ENCODE results near the gene PDCD10.

Gene PDCD10

DNA sequence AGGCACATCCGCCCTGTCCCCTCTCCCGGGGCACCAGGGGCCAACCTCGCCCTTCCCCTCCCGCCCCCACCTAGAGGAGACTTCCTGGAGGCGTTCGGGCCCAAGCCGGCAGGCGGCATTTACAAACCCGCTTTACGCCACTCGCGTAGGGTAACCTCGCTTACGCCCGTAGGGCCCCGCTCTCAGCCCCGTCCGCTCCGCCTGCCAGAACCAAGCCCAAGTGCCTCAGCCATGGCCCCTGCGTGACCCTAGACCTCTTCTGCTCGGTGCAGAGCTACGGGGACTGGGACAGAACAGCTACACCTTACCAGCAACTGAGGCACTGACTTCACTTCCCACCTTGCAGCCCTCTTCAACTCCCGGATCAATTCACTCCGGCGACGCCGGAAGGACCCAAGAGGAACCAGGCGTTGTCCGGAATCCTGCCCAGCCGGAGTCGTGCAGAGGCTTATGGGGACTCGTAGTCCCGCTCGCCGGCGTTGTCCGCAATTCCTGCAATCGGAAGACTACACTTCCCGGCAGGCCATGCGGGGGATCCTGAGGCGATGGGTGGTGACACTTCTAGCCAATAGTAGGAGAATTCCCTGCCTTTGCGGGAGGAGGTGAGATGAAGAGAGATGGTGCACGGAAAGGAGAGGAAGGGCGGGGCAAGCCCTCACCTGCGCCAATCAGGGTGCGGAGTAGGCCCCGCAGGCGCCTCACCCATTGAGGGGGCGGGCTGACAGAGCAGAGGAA lies at the start of gene PDCD10:
PDCD10 (minus strand) TSS at position 395 of the 735 bp plus-strand sequence. CDS start 14,735 bp downstream, outside the sequence.
- peak; percentile 98 for DNase-seq

DNA sequence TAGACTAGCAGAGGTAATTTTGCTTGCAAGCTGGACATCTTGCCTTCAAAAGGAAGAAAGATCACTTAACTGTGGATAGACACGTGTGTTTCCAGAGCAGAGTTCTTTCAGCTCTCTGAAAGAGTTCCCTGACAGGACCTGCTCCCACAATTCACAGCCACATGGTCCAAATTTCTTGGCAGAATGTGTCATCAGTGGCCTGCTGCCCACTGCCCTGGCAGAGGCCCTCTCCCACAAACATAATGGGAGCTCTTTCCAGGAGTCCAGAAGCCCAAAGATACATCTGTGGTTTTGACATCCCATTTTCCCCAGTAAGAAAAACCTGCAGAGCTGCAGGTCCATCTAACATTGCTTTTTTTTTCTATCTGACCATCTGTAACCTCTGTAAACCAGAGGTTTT lies 49.1 kb upstream of the PDCD10 start:
- DNase-seq = no peak

DNA sequence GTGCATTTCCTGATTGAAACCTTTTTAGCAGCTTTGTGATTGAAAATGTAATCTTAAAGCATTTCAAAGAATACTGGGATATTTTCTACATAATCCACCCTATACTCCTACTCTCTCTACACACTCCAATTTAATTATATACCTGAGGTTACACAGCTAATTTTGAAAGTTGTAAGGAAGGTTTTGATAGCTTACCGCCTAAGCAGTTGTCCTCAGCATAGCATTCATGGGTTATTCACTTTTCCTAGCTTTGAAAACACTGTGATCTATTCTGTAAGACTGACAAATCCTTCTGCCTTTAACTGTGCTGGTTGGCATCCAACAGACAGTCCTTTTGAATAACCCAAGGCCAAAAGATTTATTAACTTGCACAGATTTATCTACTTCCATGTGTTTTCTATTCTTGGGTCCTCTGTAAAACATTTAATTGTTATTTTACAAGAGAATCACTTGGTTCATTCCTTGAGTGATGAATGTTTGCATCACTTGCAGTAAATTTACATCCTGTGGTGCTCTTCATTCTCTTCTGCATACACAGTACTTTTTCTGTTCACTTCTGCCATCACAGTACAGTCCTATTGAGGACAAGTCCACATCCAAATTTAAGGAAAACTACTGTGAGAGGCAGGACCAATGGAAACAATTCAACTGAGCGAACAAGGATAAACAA lies 45.7 kb upstream of the PDCD10 start:
- DNase-seq = peak; percentile 25

DNA sequence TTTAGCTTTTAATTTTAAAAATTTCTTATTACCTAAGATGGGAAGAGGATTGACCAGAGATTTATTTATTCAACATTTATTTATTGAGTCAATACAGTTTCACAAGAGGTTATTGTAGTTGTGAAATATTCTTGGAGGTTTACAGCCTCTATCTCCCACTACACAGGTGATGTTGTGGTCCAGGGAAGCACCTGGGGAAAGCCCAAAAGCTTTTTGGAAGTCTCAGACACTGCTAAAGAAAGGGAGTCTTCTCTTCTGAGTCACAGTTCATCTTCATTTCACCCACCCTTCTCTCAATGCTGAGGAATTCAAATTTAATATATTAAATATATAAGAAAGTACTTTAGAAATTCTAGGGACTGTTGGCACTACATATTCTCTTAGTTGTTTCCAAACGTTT lies 42.7 kb upstream of the PDCD10 start:
- no peak for DNase-seq

DNA sequence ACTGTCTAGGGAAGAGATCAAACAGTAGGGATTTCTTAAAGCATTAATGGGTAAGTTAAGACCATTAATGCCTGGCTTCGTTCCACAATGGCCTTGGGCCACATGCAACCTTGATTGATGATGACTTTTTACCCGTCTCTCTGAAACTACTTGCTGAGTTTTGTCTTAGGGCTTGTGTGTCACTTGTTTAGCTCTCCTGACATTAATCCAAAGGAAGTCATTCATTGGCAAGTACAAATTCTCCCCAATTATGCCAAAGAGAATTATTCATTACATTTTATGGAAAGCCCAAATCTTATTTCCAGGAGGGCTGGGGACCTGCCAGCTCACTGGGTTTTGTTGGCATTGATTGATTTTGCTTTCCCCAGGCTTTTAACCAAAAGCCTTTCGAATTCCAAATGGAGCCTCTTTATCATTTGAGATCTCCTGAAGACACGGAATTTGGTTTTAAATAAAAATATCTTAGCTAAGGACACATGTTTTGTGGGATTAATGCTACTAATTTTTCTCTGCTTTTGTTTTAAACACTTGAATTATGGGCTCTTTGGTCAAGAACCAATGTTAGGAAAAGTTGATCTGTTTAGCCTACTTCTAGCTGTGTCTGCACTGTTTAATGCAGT lies 41.5 kb upstream of the PDCD10 start:
- DNase-seq = no peak

DNA sequence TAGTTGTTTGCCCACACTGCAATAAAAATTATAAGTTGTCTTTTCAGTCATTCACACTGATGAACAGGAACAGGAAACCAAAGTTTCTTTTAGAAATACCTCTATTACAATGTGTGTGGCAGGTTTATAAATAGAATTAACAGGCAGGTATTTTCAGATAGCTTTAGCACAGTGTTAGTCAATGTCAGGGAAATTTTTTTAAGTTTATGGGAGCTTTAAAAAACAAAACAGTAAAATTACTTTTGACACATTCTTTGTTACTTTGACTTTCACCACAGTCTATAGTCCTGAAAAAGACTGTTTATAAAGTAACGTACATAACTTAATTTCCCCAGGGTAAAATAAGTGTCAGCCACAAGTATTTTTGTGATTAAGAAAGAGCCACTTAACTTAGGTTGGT lies 38.9 kb upstream of the PDCD10 start:
- DNase-seq = no peak

DNA sequence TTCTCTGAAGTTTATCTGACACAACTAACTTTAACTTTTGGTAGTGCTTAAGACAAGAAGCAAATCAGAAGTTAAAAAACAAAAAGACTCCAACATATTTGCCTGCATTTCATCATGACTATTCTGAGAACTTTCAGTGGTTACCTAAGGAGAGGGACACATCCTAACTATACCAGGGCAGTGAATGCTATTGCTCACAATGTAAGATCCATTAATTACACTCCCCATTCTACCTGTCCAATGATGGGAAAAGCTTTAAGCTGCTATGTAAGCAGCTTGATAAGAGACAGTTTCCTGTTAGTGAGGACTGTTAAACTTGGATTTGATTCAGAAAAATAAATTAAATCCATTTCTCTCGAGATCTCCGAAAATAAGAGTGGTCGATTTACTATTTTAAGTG lies 38.3 kb upstream of the PDCD10 start:
- no peak for DNase-seq

DNA sequence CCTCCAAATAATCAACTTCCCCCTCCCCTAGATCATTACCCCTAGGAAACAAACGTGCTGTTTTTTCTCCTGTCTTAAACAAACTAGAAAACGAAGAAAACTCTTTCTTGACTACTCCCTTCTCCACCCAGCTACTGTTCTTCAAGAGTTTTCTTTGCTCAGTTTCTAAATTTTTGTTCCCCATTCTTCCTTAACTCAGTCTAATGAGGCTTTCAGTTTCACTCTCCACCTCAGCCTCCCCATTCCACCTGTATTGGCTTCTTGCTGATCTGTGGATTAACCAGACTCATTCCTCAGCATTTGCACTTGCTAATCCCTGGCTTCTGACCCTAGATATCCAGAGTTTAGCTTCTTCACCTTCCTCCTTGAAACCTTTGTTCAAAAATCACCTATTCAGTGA lies 27.6 kb upstream of the PDCD10 start:
- DNase-seq = no peak

DNA sequence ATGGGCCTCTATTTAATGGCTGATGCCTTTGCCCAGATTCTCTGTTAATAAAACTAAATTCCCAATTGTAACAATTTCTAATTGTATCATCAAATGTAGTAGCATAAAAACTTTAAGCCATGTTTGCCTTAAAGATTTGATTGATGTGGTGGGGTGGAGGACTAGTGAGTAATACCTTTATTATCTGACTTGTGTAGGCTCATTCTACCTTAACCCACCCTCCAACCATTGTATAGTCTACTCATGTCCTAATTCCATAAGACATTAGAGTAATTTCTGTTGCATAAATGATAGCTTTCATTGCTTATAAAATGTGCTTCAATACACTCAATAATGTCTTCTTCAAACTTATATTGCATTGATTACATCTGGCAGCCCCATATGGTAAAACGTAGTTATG lies 26.6 kb upstream of the PDCD10 start:
- DNase-seq = no peak

DNA sequence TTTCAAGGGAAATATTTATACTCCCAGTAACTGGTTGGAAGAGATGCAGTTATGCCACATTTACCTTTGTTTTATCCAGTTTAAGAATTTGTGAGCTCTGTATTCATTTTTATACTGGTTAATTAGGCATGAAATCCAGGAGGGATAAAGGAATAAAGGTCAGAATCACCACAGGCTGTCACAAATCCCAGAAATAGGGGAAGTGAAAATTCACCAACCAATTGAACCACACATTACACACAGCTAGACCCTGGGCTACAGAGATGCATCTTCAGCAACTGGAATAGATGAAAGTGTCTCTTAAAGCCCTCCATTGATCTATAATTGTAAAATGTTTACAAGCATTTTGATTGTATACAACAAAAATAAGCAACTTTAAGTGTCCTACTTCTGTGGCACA lies 19.4 kb upstream of the PDCD10 start:
- DNase-seq = no peak

DNA sequence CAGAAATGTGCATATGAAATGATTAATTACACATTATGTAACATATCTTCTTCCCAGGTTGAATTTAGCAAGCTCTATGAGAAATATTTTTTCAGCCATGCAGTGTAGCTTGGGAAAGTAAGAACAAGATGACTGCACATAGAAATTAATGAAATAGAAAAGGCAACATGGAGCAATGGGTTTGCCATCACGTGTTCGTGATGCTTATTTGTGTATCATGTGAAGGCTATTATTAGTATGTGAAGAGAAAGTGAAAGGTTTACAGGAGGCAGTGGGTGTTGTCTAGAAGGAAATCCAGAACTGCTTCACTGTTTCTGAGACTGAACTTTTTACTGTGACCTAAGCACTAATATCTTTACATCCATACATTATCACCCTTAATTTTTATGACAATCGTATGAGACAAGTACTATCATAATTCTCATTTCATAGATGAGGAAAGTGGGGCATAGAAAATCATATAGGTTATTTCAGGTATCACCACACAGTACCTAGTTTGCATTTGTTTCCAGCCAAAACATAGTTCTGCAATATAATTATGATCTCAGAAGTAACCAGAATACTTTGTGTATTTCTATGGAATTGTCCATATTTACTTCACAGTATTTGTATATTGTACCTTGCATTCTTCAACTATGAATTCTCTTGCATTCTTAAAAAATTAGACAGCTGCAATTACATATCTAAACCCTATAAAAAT lies 15.7 kb upstream of the PDCD10 start:
- no peak for DNase-seq

DNA sequence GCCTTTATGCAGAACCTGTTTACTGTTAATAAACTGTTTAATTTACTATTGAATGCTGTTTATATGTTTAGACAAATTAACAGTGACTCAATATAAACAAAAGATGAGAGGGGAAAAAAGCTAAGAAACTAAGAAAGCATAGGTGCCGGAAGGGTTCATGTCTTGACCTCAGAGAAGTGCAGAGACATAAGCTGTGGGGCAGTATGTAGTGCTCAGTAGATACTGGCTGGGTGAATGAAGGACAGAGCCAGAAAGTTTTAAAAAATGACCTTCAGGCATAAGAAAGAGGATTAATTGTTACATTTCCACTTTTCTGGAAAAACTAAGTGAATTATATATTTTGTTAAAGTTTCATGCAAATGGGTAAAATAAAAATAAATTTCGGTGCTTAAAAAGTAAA lies 15.0 kb upstream of the PDCD10 start:
- no peak for DNase-seq

DNA sequence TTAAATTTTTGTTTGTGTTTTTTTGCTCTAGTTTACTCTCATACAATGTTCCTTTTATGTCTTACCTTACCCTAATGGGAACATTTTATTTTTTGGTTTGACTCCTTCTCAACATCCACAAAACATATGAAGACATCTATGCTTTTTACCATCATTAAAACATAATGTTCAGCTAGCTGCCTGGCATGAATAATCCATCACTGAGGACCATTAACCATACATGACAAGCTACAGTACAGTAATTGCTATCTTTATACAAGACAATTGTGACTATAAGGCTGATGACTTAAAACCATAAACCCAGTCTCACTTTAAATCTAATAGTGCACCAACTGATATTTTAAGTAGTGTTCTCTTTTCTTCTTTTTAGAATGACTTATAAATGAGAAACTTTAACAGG lies 14.5 kb upstream of the PDCD10 start:
- DNase-seq = no peak

DNA sequence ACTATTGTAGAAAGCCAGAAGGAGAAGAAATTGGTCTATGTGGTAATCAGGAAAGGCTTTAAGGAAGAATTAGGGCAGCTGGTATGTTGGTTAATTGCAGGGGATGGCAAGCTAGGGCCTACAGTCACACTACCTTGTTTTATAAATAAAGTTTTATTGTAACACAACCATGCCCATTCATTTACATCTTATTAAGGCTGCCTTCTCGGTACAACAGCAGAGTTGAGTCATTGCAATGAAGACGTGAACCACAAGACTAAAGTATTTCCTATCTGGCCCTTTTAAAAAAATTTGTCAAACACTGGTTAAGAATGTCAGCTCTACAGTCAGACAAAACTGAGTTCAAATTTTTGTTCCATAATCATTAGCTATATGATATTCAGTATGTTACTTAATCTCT lies 9.1 kb upstream of the PDCD10 start:
- no peak for DNase-seq

DNA sequence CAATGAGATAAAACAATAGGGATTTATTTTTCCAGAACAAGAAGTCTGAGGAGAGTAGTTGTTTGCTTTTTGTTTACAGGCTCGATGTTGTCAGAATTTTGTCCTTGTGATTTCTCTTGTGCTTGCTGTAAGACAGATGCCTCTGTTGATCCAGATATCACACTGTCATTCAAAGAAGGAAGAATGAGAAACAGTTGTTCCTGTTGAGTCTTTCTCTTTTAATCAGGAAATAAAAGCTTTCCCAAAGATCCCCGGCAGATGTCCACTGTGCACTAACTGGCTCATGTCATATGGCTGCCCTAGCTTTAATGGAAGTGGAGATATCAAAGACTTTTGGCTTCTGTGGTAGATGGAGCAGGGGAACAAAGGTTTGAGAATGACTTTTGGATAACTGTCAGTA lies 7.6 kb upstream of the PDCD10 start:
- no peak for DNase-seq

DNA sequence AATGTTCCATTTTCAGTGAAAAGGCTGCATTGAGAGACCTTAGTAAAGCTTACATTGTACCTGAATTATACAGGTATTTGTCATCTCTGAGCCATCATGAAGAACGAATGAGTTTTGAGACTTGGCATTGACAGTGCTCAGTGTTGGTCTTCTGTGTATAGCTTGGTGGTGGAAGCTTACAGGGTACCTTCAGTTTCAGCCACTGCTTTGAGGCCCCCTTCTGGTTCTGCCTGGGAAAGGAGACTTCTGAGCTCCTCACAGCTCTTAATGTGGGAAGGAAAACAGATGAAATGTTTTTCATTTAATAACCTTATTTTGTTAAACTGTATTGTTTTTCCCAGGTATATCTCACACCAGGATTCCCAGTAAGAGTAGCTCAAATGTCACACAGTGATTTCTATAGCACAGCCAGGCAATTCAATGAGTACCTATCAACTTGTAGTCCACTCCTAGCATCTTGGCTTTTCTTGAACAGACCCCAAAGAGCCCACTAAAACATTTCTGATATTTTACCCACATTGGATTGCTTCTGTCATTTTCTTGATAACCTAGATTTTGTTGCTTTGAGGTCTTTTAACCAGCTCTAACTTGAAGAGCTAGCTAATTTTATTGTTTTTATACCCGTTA lies 6.4 kb upstream of the PDCD10 start:
- DNase-seq = peak; percentile 6

DNA sequence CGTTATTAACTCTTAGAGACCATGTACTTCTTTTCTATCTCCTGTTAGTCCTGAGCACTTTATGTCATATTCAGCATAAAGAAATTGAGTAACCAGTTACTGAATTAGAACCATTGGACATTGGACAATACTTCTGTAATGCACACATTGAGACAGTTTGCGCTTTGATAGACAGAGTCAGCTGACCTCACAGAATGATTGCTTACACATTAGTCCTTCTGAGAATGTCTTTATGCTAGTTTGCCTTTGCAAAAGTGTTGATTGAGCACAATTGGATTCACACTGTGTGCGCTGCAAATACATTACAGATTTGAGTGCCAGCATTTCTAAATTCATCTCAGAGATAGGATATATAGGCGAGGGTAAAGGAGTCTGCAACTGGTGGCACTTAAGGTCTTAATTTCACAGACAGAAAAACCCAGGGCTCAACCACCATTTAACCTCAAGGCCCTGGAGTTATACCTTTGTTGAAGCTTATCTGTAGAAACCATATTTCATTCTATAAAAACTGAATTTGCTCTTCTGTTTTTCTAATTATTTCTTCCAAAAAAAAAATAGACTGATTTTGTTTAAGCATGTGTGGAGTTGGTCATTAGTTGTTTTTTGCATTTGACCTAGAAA lies 4.6 kb upstream of the PDCD10 start:
- no peak for DNase-seq

DNA sequence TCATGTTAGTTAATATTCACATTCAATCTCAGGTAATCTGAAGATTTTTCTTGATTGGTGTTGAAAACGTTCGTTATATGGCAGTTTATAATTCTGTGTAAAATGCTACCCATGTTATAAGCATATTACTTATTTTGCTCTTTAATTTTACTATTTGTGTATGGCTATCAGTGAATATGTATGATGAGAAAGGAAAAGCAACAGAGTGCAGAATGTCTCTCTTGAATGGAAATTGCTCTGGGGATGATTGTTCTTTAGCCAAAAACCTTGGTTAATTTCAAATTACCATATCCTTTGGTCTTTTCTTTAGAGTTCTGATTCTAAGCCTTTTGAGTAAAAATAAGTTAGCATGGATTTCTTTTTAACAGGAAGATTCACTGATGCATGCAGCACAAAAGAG lies 3.3 kb upstream of the PDCD10 start:
- no peak for DNase-seq

DNA sequence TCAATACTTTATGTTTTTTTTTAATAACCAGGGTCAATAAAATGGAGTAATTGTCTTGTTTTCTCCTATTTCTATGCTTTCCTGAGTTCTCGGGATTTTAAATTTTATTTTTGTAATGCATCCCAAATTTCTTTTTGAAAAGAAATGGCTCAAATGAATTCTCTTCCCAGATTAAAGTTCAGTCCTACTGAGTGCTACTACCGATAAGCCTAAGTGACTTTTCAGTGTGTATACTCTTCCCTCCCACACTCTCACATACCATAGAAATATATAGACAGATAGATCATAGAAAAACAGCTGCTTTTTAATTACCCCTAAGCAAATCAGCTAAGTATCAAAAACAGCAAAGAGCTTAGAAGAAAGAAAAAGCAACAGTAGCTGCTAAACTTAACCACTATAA lies 2.3 kb upstream of the PDCD10 start:
- no peak for DNase-seq

DNA sequence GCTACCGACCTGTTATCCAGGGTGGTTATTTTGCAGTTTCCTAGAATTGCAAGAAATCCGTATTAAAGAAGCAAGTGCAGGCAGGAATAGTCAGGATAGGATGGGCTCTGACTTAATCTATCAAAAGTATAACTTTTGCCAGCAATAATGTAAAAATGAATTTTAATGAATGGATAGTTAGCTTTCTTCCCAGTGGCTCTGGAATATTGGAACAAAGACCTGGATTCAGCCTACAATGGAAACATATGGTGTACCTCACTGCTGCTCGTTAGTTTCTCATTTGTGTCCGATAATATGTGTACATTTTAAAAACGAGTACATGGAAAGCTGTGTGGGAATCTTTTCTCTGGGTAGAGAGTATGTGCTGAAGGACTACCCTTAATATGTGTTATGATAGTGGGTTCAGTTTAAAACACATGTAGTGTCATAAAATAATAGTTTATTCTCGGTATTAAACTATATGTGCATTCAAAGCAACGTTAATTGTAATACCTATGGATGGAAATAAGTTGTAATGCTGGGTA lies 1.6 kb upstream of the PDCD10 start:
- no peak for DNase-seq

DNA sequence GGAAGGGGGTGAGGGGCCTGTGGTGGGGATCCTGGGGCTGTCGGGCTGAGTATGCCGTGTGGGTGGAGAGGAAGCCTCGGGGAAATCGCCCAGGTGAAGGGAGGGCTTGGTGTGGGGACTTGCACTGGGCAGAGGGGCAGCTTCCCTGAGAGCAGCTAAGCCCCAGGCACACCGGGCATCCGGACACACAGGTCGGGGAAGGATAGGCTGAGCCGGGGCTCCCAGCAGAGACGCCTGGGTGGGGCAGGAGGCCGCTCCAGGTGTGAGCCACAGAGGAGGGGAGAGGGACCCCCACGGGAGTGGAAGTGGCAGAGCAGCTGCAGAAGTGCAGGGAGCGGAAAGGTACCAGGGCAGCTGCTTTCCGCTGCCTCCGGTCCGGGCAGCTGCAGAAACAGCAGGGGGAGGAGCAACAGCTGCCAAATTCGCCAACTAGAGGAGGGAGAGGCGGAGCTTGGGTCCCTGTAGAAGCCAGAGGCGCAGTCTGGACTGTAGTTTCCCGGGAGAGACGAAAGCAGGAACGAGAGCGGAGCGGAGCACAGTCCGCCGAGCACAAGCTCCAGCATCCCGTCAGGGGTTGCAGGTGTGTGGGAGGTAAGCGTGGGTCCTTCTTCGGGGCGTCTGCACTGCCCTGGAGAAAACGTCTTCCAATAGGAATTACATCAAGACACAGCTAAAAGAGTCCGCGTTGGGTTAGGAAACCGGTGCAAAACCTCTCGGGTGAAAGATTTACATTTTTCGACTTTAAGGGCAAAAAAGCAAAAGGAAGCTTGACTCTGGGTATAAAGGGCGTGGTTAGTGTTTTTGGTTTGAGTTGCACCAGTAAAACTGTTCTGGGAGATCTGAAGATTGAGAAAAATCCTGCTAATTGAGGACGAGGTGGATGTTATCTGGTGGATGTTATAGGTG lies 794 bp upstream of the PDCD10 start, which contains the start of gene SERPINI1:
SERPINI1 (plus strand) TSS at position 489 of the 906 bp plus-strand sequence. CDS start 53,408 bp downstream, outside the sequence.
- peak; percentile 93 for DNase-seq

Data from NCI-H345 (cell line).